ENCODE measurements around the gene HS3ST5.

Gene HS3ST5

GRCh38 chr6:114216789-114217467 is 125.9 kb downstream of the HS3ST5 start:
- no peak overlapping the region for H3K27ac ChIP-seq

GRCh38 chr6:114210467-114210866 is 132.4 kb downstream of the HS3ST5 start:
- H3K4me3 ChIP-seq: no peak overlapping the region
- H3K27ac ChIP-seq: no peak overlapping the region

More at GRCh38 chr6:114216789-114217467, 125.9 kb downstream of the HS3ST5 start:
- H3K4me3 ChIP-seq: no peak overlapping the region

- no peak overlapping the region for H3K4me3 ChIP-seq
- no peak overlapping the region for H3K27ac ChIP-seq
Observed at GRCh38 chr6:114203460-114203859, 139.4 kb downstream of the HS3ST5 start.

- no peak overlapping the region for H3K27ac ChIP-seq
- no peak overlapping the region for H3K4me3 ChIP-seq
Observed at GRCh38 chr6:114202389-114202788, 140.4 kb downstream of the HS3ST5 start.

GRCh38 chr6:114200891-114201290 is 141.9 kb downstream of the HS3ST5 start:
- Histone ChIP-seq H3K4me3 (no peak overlapping the region), H3K27ac (no peak overlapping the region)

GRCh38 chr6:114195631-114196403 is 147.0 kb downstream of the HS3ST5 start:
- H3K27ac ChIP-seq: no peak overlapping the region
- H3K4me3 ChIP-seq: no peak overlapping the region

- H3K27ac ChIP-seq: no peak overlapping the region
Observed at GRCh38 chr6:114195027-114195365, 147.8 kb downstream of the HS3ST5 start.

GRCh38 chr6:114194362-114195026 is 148.3 kb downstream of the HS3ST5 start:
- Histone ChIP-seq H3K4me3 (no peak overlapping the region), H3K27ac (no peak overlapping the region)

More at GRCh38 chr6:114195027-114195365, 147.8 kb downstream of the HS3ST5 start:
- H3K4me3 ChIP-seq: no peak overlapping the region

GRCh38 chr6:114187563-114187962 is 155.3 kb downstream of the HS3ST5 start:
- Histone ChIP-seq H3K4me3 (no peak overlapping the region), H3K27ac (no peak overlapping the region)

- Histone ChIP-seq H3K4me3 (no peak overlapping the region), H3K27ac (no peak overlapping the region)
Observed at GRCh38 chr6:114181664-114182063, 161.2 kb downstream of the HS3ST5 start.

GRCh38 chr6:114179411-114179810 is 163.4 kb downstream of the HS3ST5 start:
- H3K27ac ChIP-seq: no peak overlapping the region
- H3K4me3 ChIP-seq: no peak overlapping the region

- no peak overlapping the region for H3K4me3 ChIP-seq
- H3K27ac ChIP-seq: no peak overlapping the region
Observed at GRCh38 chr6:114176726-114177125, 166.1 kb downstream of the HS3ST5 start.

GRCh38 chr6:114172576-114173260 is 170.1 kb downstream of the HS3ST5 start:
- H3K4me3 ChIP-seq: no peak overlapping the region
- H3K27ac ChIP-seq: no peak overlapping the region

- no peak overlapping the region for H3K27ac ChIP-seq
- H3K4me3 ChIP-seq: no peak overlapping the region
Observed at GRCh38 chr6:114171473-114171872, 171.3 kb downstream of the HS3ST5 start.

GRCh38 chr6:114170958-114171387 is 171.8 kb downstream of the HS3ST5 start:
- Histone ChIP-seq H3K27ac (no peak overlapping the region), H3K4me3 (no peak overlapping the region)

GRCh38 chr6:114170372-114170771 is 172.5 kb downstream of the HS3ST5 start:
- no peak overlapping the region for H3K27ac ChIP-seq
- no peak overlapping the region for H3K4me3 ChIP-seq

- Histone ChIP-seq H3K4me3 (no peak overlapping the region), H3K27ac (no peak overlapping the region)
Observed at GRCh38 chr6:114169763-114170162, 173.1 kb downstream of the HS3ST5 start.

GRCh38 chr6:114167583-114168576 is 174.9 kb downstream of the HS3ST5 start:
- H3K4me3 ChIP-seq: no peak overlapping the region

GRCh38 chr6:114164207-114164606 is 178.6 kb downstream of the HS3ST5 start:
- no peak overlapping the region for H3K4me3 ChIP-seq
- H3K27ac ChIP-seq: no peak overlapping the region

More at GRCh38 chr6:114167583-114168576, 174.9 kb downstream of the HS3ST5 start:
- no peak overlapping the region for H3K27ac ChIP-seq

All from skin epidermis (tissue), 12 donors.